NCI-H82 treated with DMSO at 0.1 percent for 48 hours (cell line): ENCODE results near the gene ERCC3.
"Not testable (repeated sequence)": the region's sequence is repeated elsewhere in the genome, so short reads cannot be mapped to it uniquely, and the experiment has no call there.

Source experiments
- DNase-seq: peaks from one replicate; lab custom pipeline; 2025; ENCODE audit not compliant: unreplicated experiment; lab: John Stamatoyannopoulos, UW

Gene ERCC3

DNA sequence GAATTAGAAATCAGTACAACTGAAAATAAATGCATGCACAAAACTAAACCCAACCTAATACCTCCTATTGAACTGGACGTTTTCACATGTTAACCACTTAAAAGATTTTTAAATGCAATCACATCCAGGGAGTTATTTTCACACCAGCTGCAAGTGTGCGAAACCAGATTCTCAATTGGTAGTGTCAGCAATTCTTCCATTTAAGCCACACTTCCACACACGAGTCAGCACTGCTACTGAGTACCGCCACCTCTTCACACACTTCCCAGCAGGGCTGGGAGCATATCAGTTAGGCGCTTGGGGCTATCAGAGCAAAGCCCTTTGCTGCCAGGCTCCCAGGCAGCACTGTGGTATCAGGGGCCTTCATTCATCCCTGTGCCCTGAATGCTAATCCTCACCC, 14.2 kb downstream of the ERCC3 start:
- no peak for DNase-seq

DNA sequence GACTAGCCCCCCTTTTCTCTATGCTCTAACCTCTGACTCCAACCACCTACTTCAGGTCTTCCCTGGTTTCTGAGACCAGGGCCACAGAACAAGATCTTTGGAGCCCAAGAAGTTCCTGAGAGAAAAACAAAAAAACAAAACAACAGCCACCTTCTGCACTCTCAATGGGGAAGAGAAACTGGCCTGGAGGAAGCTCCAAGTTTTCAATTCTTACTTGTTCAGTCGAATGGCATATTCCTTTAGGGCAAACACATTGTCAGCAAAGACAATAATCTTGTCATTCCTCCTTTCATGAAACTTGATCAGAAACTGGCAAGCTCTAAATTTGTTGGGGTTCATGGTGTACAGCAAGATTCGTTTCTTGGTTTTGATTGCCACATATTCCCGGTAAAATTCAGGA, 15.0 kb downstream of the ERCC3 start:
- no peak for DNase-seq

DNA sequence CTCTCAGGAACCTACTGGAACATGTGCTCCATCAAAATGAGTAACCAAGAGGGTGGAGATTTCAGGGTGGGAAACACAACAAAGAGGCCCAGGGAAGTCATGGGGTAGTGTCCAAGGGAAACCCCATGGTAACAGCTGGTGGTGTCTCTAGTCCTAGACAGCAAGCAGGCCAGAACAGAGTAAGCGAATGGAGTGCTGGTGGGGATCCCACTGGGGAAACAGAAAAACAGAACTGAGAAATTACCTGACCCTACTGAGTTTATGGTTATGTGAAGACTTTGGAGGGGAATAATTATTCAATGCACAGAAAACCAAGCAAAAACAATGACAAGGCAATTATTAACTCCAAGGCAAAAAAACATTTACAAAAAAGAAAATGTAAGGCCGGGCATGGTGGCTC, 16.9 kb downstream of the ERCC3 start:
- DNase-seq = no peak

DNA sequence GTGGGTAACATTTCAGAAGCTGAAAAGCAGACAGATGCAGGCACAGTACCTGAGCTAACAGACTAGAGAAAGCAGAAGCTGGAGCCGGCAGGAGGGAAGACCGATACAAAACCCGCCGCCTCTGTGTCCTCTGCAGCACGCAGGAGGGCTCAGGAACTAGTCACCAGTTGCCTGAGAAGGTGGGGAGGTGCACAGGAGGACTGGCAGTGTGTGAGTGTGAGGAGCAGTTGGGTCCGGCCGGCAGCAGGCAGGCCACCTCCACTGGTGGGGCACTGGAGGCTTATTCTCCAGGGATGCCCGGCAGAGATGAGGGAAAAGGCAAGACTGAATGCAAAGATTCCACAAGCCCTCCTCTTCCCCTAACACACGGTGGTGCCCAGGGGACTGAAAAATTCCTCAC, 18.2 kb downstream of the ERCC3 start:
- no peak for DNase-seq

DNA sequence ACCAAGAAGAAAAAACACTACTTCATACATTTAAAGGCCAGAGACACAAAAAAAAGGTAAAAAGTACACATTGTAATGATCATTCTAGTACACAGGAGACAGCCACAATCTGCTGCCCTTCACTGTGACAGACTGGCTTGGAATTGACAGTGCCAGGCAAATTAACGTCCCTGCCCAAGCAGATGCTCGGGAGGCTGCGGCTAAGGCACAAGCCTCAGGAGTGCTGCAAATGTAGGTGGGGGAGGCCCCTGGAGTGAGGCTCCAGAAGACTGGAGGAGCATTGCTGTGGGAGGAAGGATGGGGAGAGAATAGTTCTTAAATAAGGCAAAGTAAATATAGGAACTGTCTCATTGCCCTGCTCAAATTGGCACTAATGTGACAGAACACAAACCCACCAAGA, 18.6 kb downstream of the ERCC3 start:
- no peak for DNase-seq

DNA sequence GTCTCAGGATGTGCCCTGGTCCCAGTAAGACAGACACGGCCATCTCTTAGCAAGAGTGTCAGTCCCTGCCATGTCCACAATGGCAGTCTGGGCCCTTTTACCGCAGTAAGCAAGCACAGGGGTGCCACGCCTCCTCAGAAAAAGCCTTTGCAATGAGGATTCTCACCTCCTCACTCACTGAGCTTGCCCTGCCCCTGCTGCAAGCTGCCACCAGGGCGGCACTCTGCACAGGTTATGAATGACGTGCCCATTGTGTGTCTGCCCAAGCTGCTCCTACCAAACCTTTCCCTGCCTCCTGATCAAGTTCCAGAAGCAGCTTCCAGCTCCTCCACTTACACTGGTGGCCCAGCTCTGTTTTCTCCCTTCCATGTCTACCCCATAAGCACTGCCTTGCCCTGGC, 23.3 kb downstream of the ERCC3 start:
- DNase-seq = no peak

DNA sequence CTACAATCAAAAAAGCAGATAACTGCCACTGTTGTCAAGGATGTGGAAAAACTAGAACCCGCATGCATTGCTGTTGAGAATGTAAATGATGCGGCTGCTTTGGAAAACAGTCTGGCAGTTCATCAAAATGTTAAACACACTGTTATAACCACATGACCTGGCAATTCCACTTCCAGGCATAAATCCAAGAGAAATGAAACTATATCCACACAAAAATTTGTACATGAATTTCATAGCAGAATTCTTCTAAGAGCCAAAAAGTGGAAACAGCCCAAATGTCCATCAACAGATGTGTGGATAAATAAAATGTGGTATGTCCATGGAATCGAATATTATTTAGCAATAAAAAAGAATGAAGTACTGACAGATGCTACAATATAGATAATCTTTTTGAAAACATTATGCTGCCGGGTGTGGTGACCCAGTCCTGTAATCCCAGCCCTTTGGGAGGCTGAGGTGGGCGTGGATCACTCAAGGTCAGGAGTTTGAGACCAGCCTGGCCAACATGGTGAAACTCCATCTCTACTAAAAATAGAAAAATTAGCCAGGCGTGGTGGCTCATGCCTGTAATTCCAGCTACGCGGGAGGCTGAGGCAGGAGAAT, 32.0 kb downstream of the ERCC3 start:
- no peak for DNase-seq

DNA sequence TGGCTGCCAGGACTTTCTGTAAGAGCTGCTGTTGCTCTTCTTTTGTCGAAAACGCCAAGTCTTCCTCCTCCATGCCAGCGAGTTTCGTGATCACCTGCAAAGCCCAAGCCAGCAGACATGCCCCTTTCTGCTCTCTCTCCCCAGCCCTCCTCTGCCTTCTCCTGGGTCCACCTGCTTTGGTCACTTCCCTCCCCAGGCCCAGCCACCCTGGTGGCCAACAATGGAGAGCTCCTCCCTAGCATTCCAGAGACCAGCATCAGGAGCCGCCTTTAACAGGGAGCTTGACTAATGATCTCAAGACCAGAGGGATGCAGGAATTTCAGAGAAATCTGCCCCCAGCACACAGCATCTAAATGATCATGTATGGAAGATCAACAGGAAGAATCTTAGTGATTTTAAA, 34.6 kb downstream of the ERCC3 start:
- no peak for DNase-seq

DNA sequence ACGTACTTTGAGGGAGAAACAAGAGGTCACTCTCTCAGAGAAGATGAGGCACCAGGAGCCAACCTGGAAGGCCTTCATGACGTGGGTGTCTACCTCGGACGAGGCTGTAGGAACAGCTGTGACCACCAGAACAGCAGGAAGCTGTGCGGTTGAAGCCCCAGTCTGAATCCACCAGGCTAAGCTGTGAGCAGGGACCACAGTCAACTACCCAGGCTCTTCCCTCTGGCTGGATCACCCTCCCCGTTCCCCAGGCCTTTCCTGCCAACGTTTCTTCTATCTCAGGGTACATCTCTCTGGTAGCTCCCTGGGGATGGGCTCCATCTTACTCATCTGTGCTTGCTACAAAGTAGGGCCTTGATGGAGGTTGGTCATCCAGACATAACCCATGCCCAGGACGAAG, 37.1 kb downstream of the ERCC3 start:
- no peak for DNase-seq

DNA sequence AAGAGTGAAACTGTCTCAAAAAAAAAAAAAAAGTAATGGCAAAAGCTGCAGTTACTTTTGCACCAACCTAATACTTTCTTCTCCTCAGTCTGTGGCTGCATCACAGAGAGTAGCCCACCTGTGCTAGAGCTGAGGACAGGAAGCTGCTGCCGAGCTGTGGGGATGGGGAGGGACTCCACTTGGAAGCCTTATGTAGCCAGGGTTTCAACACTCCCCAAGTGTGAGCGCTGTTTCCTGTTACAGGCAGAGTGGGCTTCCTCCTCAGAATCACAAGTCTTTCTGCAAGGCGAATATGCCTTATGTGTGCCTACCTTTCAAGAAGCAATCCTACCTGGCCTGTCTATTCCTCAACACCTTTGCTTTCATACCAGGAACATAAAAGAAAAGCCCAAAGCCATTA, 37.6 kb downstream of the ERCC3 start:
- DNase-seq = no peak

DNA sequence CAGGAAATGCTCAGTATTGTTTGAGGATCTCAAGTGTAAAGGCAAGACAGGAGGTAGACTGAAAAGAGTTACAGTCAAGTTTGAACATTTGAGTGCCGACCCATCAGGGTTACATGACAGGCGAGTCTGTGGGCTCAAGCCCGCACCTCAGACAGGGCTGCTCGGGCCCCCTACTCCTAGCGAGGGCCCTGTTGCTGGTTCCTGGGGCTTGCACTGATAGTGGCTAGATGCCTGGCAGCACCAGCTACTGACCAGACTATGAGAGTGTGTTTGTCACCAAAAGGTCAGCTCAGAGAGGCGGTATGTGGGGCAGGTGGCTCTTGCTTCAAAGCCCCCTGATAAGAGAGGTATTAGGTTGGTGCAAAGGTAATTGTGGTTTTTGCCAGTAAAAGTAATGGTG, 38.2 kb downstream of the ERCC3 start:
- no peak for DNase-seq

DNA sequence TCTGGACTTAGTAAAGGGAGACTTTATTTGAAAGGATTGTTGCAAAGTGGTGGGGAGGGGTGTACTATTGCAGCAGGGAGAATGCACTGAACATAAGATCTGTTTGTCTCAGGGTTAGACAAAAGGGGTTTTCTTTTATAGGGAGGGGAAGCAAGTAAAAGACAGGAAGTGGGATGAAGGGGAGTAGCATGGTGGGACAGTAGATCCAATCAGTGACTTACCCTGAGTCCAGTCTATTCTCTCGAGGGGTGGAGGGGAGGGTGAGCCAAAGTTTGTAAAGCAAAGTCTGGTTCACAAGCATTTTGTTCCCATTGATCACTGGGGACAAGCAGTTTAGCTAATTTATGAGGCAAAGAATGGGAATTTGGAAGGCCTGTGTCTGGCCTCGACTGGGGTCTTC, 38.8 kb downstream of the ERCC3 start:
- no peak for DNase-seq

DNA sequence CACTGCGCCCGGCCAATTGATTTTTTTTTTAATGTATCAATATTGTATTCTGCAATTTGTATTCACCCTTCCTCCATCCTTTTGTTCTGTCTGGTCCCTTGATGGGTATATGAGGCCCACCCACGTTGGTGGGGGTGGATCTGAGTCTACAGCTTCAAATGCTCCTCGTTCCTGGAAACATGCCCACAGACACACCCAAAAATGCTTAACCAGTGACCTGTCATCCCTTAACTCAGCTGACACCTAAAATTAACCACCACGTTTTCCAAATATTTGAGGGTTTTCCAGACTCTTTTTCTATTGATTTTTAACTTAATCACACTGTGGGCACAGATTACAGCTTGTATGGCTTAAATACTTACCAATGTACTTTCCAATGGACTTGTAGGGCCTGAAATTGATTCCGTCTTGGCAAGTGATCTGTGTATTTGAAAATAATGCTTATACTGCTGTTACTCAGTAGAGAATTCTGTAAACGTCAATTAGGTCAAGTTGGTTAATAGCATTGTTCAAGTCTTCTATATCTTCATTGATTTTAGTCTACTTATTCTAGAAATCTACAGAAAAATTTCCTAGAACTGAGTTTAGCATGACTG, 39.5 kb downstream of the ERCC3 start:
- no peak for DNase-seq

DNA sequence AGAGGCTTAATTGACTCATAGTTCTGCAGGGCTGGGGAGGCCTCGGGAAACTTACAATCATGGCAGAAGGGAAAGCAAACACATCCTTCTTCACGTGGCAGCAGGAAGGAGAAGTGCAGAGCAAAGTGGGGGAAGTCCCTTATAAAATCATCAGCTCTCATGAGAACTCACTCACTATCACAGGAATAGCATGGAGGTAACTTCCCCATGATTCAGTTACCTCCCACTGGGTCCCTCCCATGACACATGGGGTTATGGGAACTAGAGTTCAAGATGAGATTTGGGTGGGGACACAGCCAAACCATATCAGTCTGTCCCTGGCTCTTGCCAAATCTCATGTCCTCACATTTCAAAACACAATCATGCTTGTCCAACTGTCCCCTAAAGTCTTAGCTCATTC, 52.8 kb downstream of the ERCC3 start:
- DNase-seq = not testable (repeated sequence)

DNA sequence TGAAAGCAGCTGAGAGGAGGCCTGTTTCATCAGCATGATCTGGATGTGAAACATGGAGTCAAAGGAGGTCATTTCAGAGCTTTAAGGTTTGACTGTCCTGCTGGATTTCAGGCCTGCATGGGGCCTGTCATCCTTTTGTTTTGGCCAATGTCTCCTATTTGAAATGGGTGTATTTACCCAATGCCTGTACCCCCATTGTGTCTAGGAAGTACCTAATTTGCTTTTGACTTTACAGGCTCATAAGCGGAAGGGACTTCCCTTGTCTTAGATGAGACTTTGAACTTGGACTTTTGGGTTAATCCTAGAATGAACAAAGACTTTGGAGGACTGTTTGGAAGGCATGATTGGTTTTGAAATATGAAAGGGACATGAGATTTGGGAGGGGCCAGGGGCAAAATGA, 54.5 kb downstream of the ERCC3 start:
- no peak for DNase-seq

DNA sequence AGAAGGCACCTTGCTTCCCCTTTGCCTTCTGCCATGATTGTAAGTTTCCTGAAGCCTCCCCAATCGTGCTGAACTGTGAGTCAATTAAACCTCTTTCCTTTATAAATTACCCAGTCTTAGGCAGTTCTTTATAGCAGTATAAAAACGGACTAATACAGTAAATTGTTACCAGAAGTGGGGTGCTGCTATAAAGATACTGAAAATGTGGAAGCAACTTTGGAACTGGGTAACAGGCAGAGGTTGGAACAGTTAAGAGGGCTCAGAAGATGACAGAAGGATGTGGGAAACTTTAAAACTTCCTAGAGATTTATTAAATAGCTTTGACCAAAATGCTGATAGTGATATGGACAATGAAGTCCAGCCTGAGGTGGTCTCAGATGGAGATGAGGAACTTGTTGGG, 56.2 kb downstream of the ERCC3 start:
- DNase-seq = not testable (repeated sequence)

DNA sequence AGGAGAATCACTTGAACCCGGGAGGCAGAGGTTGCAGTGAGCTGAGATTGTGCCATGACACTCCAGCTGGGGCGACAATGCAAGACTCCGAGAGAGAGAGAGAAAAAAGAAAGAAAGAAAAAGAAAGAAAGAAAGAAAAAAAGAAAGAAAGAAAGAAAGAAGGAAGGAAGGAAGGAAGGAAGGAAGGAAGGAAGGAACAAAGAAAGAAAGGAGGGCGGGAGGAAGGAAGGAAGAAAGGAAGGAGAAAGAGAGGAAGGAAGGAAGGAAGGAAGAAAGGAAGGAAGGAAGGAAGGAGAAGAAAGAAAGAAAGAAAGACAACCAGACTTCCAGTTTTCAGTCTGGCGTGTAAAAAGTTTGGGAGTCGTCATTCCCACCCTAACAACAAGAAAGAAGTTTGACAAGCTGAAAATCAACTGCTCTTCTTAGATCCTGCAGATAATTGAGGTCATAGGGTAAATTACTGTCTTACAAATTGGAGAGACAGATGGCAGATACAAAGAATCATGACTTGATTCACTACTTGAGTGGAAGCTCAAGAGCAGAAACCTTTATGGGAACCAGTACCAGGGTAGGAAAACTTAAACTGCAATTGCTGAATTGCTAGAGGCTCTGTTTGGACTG, 58.8 kb downstream of the ERCC3 start:
- DNase-seq = no peak

DNA sequence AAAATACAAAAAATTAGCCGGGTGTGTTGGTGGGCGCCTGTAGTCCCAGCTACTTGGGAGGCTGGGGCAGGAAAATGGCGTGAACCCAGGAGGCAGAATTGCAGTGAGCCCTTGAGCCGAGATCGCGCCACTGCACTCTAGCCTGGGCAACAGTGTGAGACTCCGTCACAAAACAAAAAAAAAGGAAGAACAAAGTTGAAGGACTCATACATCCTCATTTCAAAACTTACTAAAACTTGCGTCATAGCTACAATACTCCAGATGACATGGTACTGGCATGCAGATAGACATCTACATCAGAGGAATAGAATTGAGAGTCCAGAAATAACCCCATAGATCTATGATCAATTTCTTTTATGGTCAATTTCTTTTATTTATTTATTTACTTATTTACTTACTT, 60.2 kb downstream of the ERCC3 start:
- no peak for DNase-seq

DNA sequence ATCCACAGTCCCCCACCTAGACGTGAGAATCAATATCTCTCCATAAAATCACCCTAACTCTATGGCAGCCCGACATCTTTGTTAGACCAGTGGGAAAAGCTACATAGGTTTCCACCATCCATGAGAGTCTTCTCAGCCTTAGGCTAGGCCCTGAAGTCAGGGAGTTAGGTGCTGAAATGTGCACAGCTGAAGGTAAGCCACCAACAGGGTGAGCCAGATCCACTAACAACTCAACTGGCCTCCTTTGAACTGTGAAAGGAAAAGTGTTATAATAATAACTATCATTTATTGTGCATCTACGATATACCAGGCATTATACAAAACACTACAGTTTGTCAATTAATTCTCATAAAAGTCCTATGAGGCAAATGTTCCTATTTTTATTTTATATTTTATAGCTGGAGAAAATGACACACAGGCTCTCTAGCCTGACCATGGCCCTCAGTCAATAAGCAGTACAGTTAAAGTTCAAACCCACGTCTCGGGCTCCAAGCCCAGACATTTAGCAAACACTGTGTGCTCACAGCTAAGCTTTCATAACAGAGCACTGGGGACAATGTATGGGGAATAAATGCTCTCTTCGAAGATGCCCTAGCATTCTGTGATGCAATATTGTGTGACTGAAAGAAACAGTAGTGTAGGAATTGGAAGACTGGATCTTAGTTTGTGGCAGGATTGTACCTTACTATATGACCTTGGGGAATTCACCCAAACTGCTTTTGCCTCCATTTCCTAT, 62.6 kb downstream of the ERCC3 start:
- no peak for DNase-seq

DNA sequence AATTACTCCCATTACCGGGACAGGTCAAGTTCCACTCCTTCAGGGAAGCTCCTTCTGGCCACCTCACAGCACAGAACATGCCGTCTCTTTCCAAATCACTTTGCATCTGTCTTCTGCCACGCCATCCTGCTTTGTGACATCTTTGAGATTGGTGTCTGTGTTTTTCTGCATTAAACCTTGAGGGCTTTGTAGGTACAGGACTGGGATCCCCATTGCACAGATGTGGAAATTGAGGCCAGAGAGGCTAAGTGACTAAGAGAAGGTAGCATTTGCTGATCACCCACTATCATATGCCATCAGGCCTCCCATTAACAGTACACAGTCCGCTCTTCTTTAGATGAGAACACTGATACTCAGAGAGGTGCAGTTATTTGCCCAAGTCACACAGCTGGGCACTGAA, 64.4 kb downstream of the ERCC3 start:
- DNase-seq = no peak

DNA sequence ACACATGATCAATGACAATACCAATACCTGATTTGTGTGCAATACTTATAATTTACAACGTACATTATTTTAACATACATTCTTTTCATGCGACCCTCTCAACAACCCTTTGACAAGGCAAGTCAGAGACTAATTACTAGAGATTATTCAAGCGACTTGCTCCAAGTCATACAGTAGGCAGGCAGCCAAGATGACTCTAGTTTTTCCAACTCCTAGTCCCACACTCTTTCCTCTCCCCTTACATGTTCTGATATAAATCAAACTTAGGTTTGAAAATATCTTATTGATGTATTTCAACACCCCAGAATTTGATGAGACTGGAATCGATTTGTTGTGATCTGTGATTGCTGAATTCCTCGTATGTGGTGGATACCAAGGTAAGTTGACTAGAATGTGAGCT, 65.8 kb downstream of the ERCC3 start:
- DNase-seq = no peak

DNA sequence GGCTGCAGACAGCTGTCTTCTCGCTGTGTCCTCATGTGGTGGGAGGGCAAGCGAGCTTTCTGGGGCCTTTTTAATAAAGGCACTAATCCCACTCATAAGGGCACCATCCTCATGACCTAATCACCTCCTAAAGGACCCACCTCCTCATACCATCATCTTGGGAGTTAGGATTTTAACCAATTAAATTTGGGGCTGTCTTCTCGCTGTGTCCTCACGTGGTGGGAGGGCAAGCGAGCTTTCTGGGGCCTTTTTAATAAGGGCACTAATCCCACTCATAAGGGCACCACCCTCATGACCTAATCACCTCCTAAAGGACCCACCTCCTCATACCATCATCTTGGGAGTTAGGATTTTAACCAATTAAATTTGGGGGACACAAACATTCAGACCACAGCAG, 66.7 kb downstream of the ERCC3 start:
- not testable (repeated sequence) for DNase-seq
